H9 (cell line): Measurements from ENCODE around the gene NRXN3. TPM values are rescaled to one million over a fixed set of nuclear protein-coding genes. Genes with fewer than 3 reads are reported as not detected.

Source experiments
- DNase-seq: peaks from one replicate; pipeline ENCODE4 v3.0.0-alpha.2; 2017
- H2AFZ ChIP-seq: one replicate; pipeline ENCODE4 v1.6.1; 2013; ENCODE audit warnings: mild to moderate bottlenecking, low read length, control low read depth, moderate library complexity
- H2AK5ac ChIP-seq: 2 replicates; pipeline ENCODE4 v1.6.1; 2013; ENCODE audit warnings: low read length, control low read depth, mixed read lengths; ENCODE audit not compliant: insufficient read length
- H2BK120ac ChIP-seq: one replicate; pipeline ENCODE4 v1.6.1; 2013; ENCODE audit warnings: low read depth, mild to moderate bottlenecking, low read length, control low read depth, inconsistent platforms; ENCODE audit not compliant: poor library complexity, severe bottlenecking
- H2BK12ac ChIP-seq: 2 replicates; pipeline ENCODE4 v1.6.1; 2013; ENCODE audit warnings: low read length, control low read depth, mixed read lengths, low read depth; ENCODE audit not compliant: insufficient read length
- H2BK15ac ChIP-seq: 2 replicates; pipeline ENCODE4 v1.6.1; 2013; ENCODE audit warnings: low read depth, low read length, control low read depth
- H2BK20ac ChIP-seq: one replicate; pipeline ENCODE4 v1.6.1; 2013; ENCODE audit warnings: low read depth, mild to moderate bottlenecking, low read length, control low read depth, inconsistent platforms; ENCODE audit not compliant: poor library complexity, severe bottlenecking
- H2BK5ac ChIP-seq: 2 replicates; pipeline ENCODE4 v1.6.1; 2013; ENCODE audit warnings: low read length, control low read depth, mixed read lengths; ENCODE audit not compliant: insufficient read length
- H3K14ac ChIP-seq: 2 replicates; pipeline ENCODE4 v1.6.1; 2013; ENCODE audit warnings: low read length, control low read depth; ENCODE audit not compliant: insufficient read depth
- H3K18ac ChIP-seq: 2 replicates; pipeline ENCODE4 v1.6.1; 2013; ENCODE audit warnings: low read depth, mild to moderate bottlenecking, mixed read lengths, low read length, control low read depth; ENCODE audit not compliant: insufficient read length
- H3K23ac ChIP-seq: 2 replicates; pipeline ENCODE4 v1.6.1; 2013; ENCODE audit warnings: low read length, control low read depth, mixed read lengths, low read depth; ENCODE audit not compliant: insufficient read length
- H3K23me2 ChIP-seq: 2 replicates; pipeline ENCODE4 v1.6.1; 2013; ENCODE audit warnings: low read depth, mild to moderate bottlenecking, mixed read lengths, low read length, control low read depth; ENCODE audit not compliant: insufficient read length, poor library complexity, severe bottlenecking
- H3K27ac ChIP-seq: 2 replicates; pipeline ENCODE4 v1.5.1; 2013; ENCODE audit warnings: low read length, control low read depth, mixed read lengths, low read depth; ENCODE audit not compliant: insufficient read length
- H3K27me3 ChIP-seq: 2 replicates; pipeline ENCODE4 v1.6.1; 2013; ENCODE audit warnings: low read length, control low read depth, inconsistent platforms; ENCODE audit not compliant: insufficient read depth
- H3K4ac ChIP-seq: 2 replicates; pipeline ENCODE4 v1.6.1; 2013; ENCODE audit warnings: low read depth, mild to moderate bottlenecking, control low read depth, inconsistent platforms, low read length, moderate library complexity
- H3K4me1 ChIP-seq: 2 replicates; pipeline ENCODE4 v1.6.1; 2013; ENCODE audit warnings: low read length, control low read depth, inconsistent platforms; ENCODE audit not compliant: insufficient read depth
- H3K4me2 ChIP-seq: 2 replicates; pipeline ENCODE4 v1.6.1; 2013; ENCODE audit warnings: low read length, control low read depth, mixed read lengths; ENCODE audit not compliant: insufficient read length, insufficient read depth
- H3K56ac ChIP-seq: 2 replicates; pipeline ENCODE4 v1.6.1; 2013; ENCODE audit warnings: low read depth, mild to moderate bottlenecking, mixed read lengths, low read length, control low read depth; ENCODE audit not compliant: insufficient read length
- H3K79me1 ChIP-seq: 2 replicates; pipeline ENCODE4 v1.6.1; 2013; ENCODE audit warnings: low read depth, mild to moderate bottlenecking, moderate library complexity, low read length, control low read depth, inconsistent platforms; ENCODE audit not compliant: insufficient read depth, poor library complexity, severe bottlenecking
- H3K79me2 ChIP-seq: 2 replicates; pipeline ENCODE4 v1.6.1; 2013; ENCODE audit warnings: low read length, control low read depth, inconsistent platforms; ENCODE audit not compliant: insufficient read depth
- H3K9ac ChIP-seq: 2 replicates; pipeline ENCODE4 v1.6.1; 2013; ENCODE audit warnings: low read length, control low read depth, mixed read lengths; ENCODE audit not compliant: insufficient read length; ENCODE audit errors: extremely low read depth
- H3K9me3 ChIP-seq: one replicate; pipeline ENCODE4 v1.6.1; 2013; ENCODE audit warnings: low read depth, low read length, inconsistent platforms; ENCODE audit not compliant: control insufficient read depth
- H3T11ph ChIP-seq: one replicate; pipeline ENCODE4 v1.6.1; 2013; ENCODE audit warnings: mild to moderate bottlenecking, low read length, control low read depth, inconsistent platforms
- H4K20me1 ChIP-seq: one replicate; pipeline ENCODE4 v1.6.1; 2013; ENCODE audit not compliant: control insufficient read depth, insufficient read length, insufficient read depth
- H4K5ac ChIP-seq: 2 replicates; pipeline ENCODE4 v1.6.1; 2013; ENCODE audit warnings: low read depth, mild to moderate bottlenecking, mixed read lengths, low read length, control low read depth; ENCODE audit not compliant: insufficient read length
- H4K8ac ChIP-seq: replicated peaks from 2 replicates; pipeline ENCODE4 v1.6.1; 2013; ENCODE audit warnings: low read length, control low read depth, mixed read lengths, low read depth; ENCODE audit not compliant: insufficient read length
- H4K91ac ChIP-seq: 2 replicates; pipeline ENCODE4 v1.6.1; 2013; ENCODE audit warnings: low read depth, mild to moderate bottlenecking, moderate library complexity, mixed read lengths, low read length, control low read depth; ENCODE audit not compliant: insufficient read length
- H3K27ac Mint-ChIP-seq, 3 experiments: 2 replicates in 2 of 3; 3 replicates in 1 of 3; pipeline ENCODE4 v1.8.0; 2020 to 2021; ENCODE audit warnings: mixed read lengths in 3 of 3, mild to moderate bottlenecking in 1 of 3, moderate library complexity in 1 of 3
- H3K27me3 Mint-ChIP-seq: 2 replicates; pipeline ENCODE4 v1.8.0; 2021; ENCODE audit warnings: low read depth, mild to moderate bottlenecking, moderate library complexity, mixed read lengths
- H3K36me3 Mint-ChIP-seq, 3 experiments: 2 replicates in 2 of 3; 3 replicates in 1 of 3; pipeline ENCODE4 v1.8.0; 2020 to 2021; ENCODE audit warnings: low read depth in 3 of 3, mixed read lengths in 3 of 3; ENCODE audit not compliant: insufficient read depth in 1 of 3
- H3K4me1 Mint-ChIP-seq, 2 experiments: 2 replicates each; pipeline ENCODE4 v1.8.0; 2020; ENCODE audit warnings: mixed read lengths in 2 of 2
- H3K4me3 Mint-ChIP-seq, 2 experiments: 2 replicates in 1 of 2; 3 replicates in 1 of 2; pipeline ENCODE4 v1.8.0; 2020 to 2021; ENCODE audit warnings: mild to moderate bottlenecking in 2 of 2, mixed read lengths in 2 of 2, moderate library complexity in 1 of 2
- H3K9me3 Mint-ChIP-seq, 2 experiments: 2 replicates in 1 of 2; 3 replicates in 1 of 2; pipeline ENCODE4 v1.8.0; 2020; ENCODE audit warnings: mild to moderate bottlenecking in 2 of 2, mixed read lengths in 2 of 2, moderate library complexity in 1 of 2
- WGBS: extraction: QIAGEN DNeasy Blood & Tissue Kit; methylation state at CpG from one replicate; pipeline ENCODE4 v1.1.7; 2013; ENCODE audit warnings: missing lambda C conversion rate, low lambda C conversion rate, mixed read lengths; ENCODE audit not compliant: insufficient read length; ENCODE audit errors: extremely low coverage; 5-methylcytosine and 5-hydroxymethylcytosine counted together
- total RNA-seq: library from RNA; stranded (reverse); gene quantifications from 2 replicates; pipeline ENCODE4 v1.2.1, GENCODE V29; 2021
- TF ChIP-seq, protein P1 (sequence below): fragments of 200-600 bp; sonication (generic); conservative IDR thresholded peaks from 3 replicates; pipeline ENCODE4 v1.8.0; 2021; ENCODE audit warnings: antibody characterized with exemption, mild to moderate bottlenecking

NRXN3 gene
- total RNA-seq, 1 experiment from 2014 or later, result 1.8 TPM

DNA sequence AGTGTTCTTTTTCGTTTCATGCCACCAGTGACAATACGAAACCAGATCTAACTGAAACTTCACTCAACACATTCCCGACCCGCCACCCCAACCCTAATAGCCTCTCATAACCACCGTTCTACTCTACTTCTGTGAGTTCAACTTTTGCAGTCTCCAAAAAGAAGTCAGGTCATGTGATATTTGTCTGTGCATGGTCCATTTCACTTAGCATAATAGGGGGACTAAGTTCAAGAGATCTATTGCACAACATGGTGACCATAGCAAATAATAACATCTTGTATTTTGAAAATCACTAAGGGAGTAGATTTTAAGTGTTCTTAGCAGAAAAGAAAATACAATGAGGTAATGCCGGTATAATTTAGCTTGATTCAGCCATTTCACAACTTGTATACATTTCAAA lies 1664.7 kb downstream of the NRXN3 start:
- H3T11ph ChIP-seq, result no peak overlapping the region
- H2AK5ac ChIP-seq, result no peak overlapping the region
- no peak overlapping the region for H3K56ac ChIP-seq
- H2BK5ac ChIP-seq, result no peak overlapping the region
- no peak overlapping the region for H4K91ac ChIP-seq
- no peaks in the 10 kb centered on the region for H3K23me2 ChIP-seq
- H3K9me3 Mint-ChIP-seq, result no peaks in the 10 kb centered on the region
- H2BK120ac ChIP-seq, result no peak overlapping the region
- no peak overlapping the region for H3K18ac ChIP-seq
- H3K4me1 ChIP-seq, result no peaks in the 10 kb centered on the region
- no peak overlapping the region for H3K23ac ChIP-seq
- H3K36me3 Mint-ChIP-seq, result no peaks in the 10 kb centered on the region
- H3K9me3 ChIP-seq, result no peaks in the 10 kb centered on the region
- no peak overlapping the region for H2BK15ac ChIP-seq
- no peaks in the 10 kb centered on the region for H3K4me1 Mint-ChIP-seq
- H4K20me1 ChIP-seq, result no peaks in the 10 kb centered on the region
- H2AFZ ChIP-seq, result no peak overlapping the region
- no peak overlapping the region for H3K14ac ChIP-seq
- no peak overlapping the region for H2BK20ac ChIP-seq
- no peak overlapping the region for H3K27ac ChIP-seq
- H3K27ac Mint-ChIP-seq, result no peak overlapping the region
- no peak for DNase-seq
- no peak overlapping the region for H3K9ac ChIP-seq
- TF ChIP-seq, protein P1, sequence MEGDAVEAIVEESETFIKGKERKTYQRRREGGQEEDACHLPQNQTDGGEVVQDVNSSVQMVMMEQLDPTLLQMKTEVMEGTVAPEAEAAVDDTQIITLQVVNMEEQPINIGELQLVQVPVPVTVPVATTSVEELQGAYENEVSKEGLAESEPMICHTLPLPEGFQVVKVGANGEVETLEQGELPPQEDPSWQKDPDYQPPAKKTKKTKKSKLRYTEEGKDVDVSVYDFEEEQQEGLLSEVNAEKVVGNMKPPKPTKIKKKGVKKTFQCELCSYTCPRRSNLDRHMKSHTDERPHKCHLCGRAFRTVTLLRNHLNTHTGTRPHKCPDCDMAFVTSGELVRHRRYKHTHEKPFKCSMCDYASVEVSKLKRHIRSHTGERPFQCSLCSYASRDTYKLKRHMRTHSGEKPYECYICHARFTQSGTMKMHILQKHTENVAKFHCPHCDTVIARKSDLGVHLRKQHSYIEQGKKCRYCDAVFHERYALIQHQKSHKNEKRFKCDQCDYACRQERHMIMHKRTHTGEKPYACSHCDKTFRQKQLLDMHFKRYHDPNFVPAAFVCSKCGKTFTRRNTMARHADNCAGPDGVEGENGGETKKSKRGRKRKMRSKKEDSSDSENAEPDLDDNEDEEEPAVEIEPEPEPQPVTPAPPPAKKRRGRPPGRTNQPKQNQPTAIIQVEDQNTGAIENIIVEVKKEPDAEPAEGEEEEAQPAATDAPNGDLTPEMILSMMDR, result no peak
- H2BK12ac ChIP-seq, result no peak overlapping the region
- H4K8ac ChIP-seq, result no peak overlapping the region
- no peak overlapping the region for H3K4me3 Mint-ChIP-seq
- H4K5ac ChIP-seq, result no peak overlapping the region
- no peak overlapping the region for H3K4ac ChIP-seq
- no peak overlapping the region for H3K4me2 ChIP-seq
- H3K79me1 ChIP-seq, result no peaks in the 10 kb centered on the region
- no peaks in the 10 kb centered on the region for H3K79me2 ChIP-seq
- H3K27me3 ChIP-seq, result no peaks in the 10 kb centered on the region
- H3K27me3 Mint-ChIP-seq, result no peaks in the 10 kb centered on the region
- WGBS, result no CpG with 5 or more reads among the region's 6 CpGs
